Stimulated activated CD4-positive, alpha-beta T cell treated with anti-CD3 and anti-CD28 coated beads, TNF-alpha, amount 100 ng/mL, for 24 hours (primary cell): Measurements from ENCODE around the gene CAMKK2.
A peak's percentile ranks its signal among the peaks of the same experiment; 100 is the strongest.
"Not testable (repeated sequence)": the region's sequence is repeated elsewhere in the genome, so short reads cannot be mapped to it uniquely, and the experiment has no call there.

Source experiments
- DNase-seq, 3 experiments: peaks; one replicate each; pipeline ENCODE4 v3.0.0-alpha.2; 2020; ENCODE audit warnings: low read depth in 3 of 3

The CAMKK2 gene

GRCh38 chr12:121224591-121224990 lies 71.9 kb downstream of the CAMKK2 start:
- no peak for DNase-seq

GRCh38 chr12:121223292-121224285 lies 72.9 kb downstream of the CAMKK2 start:
- DNase-seq = peak in 1 of 3 experiments; percentile 35

DNA sequence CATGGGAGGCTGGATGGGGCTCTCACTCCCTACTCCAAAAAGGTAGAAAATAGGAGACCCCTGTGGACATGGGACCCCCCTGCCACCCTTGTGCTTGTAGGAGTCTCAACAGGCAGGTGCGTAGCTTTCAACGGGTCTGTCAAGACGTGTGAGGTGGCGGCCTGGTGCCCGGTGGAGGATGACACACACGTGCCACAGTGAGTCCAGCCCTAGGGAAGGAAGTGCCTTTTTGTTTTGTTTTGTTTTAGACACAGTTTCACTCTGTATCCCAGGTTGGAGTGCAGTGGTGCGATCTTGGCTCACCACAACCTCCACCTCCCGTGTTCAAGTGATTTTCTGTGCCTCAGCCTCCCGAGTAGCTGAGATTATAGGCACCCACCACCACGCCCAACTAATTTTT lies 73.7 kb downstream of the CAMKK2 start:
- no peak for DNase-seq

DNA sequence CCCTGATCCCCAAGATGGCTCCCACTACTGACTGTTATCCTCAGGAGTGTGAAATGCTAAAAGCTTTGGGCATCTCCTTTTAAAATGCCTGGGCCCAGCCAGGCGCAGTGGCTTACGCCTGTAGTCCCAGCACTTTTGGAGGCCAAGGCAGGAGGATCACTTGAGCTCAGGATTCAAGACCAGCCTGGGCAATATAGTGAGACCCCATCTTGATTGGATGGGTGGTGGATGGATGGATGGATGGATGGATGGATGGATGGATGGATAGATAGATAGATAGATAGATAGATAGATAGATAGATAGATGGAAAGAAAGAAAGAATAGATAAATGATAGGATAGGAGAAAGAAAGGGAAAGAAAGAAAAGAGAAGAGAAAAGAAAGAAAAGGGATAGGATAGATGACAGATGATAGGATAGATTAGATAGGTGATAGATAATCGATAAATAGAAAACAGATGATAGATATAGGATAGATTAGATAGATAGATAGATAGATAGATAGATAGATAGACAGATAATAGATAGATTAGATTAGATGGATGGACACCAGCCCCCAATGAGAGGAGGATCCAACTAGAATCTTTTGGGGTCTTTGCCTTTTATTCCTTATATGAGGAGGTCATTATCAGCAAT lies 77.0 kb downstream of the CAMKK2 start:
- no peak for DNase-seq

DNA sequence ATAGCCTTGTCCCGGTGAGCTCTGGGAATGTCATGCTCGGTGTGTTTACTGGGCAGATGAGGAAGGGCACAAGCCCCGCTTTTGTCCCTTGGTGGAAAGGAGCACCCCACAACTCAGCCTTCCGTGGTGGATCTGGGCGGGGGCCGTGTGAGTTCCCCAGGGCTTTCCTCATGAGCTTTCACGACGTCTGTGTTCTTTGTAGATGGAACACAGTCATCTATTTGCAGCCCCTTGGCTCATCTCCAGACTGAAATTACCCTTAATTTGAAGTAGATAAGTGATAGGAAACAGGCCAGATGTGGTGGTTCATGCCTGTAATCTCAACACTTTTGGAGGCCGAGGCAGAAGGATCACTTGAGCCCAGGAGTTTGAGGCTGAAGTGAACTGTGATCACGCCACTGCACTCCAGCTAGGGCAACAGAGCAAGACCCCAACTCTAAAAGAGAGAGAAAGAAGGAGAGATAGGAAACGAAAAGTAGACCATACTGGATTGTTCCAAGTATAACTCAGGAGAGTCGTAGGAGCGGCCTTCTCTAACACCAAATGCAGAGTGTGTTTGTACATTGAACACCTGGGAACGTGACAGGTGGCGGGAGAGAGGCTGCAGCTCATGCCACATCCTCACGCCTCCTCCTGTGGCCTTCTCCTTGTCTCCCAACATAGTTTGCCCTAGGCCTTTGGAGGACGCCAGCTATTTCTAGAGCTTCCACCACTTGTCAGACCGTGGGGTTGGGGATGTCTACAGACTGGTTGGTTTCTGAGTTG lies 77.7 kb downstream of the CAMKK2 start:
- DNase-seq = no peak

DNA sequence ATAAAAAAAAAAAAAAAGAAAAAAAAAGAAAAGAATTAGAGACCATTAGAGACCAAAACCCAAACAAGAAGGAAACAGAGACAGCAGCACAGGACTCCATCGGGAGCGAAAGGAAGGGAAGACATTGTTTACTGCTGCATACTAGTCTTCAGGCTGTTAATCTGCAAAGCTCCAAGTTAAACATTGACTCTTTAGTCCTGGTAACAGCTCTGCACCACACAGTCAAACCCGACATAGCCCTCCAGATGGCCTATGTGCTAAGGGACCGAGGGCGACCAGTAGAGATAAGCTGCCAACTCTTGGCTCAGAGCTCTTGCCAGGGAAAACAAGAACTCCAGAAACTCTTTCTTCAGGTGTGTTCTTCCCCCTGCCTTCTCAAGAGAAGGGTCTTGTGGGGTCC lies 78.7 kb downstream of the CAMKK2 start:
- DNase-seq = no peak

GRCh38 chr12:121217063-121217462 lies 79.4 kb downstream of the CAMKK2 start:
- DNase-seq = no peak

- no peak for DNase-seq
Measured at GRCh38 chr12:121216102-121216501, 80.4 kb downstream of the CAMKK2 start.

DNA sequence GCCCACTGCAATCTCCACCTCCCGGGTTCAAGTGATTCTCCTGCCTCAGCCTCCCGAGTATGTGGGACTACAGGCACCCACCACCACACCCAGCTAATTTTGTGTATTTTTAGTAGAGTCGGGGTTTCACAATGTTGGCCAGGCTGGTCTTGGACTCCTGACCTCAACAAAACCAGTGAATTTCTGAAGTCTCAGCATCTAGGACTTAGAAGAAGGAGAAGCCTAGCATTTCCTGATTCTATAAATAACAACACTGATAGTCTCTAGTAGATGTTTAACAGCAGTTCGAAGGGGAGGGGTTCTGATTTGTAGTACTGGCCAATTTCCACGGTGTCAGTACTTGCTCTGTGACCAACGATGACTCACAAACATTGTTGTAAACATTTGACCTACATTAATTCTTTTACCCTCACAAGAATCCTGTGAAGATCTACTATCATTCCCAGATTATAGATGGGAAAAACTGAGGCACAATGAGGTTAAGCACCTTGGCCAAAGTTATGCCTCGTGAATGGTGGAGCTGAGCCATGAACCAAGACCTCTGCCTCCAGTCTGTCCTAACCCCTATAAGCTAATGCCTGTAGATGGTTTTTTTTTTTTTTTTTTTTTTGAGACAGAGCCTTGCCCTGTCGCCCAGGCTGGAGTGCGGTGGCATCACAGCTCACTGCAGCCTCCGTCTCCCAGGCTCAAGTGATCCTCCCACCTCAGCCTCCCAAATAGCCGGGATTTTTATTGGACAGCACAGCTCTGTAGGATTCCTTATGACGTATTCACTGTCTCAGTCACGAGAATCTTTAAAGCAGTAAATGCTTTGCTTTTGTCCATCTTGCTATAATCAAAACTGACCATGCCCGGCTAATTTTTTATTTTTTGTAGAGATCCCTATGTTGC lies 81.4 kb downstream of the CAMKK2 start:
- DNase-seq = no peak

DNA sequence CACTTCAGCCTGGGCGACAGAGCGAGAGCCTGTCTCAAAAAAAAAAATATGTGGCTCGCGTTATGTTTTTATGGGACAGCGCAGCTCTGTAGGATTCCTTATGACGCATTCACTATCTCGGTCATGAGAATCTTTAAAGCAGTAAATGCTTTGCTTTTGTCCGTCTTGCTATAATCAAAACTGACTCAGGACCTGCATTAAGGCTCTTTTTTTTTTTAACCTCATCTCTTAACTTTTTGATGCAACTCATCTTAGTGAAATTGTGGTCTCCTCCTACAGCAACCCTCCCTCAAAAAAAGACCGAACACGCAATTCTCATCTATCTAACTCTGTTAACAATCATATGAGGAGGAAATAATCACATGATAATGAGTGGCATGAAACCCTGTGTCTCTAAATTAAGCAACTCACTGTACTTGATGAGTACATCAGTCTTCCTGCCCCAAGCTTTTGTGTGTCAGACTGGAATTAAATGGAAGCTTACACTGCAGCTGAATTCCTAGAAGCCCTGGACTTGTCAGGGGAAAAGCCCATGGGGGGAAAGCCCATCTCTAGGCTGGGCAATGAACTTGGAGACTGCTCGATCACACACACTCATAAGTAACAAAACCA lies 82.2 kb downstream of the CAMKK2 start:
- peak in 1 of 3 experiments; percentile 34 for DNase-seq

DNA sequence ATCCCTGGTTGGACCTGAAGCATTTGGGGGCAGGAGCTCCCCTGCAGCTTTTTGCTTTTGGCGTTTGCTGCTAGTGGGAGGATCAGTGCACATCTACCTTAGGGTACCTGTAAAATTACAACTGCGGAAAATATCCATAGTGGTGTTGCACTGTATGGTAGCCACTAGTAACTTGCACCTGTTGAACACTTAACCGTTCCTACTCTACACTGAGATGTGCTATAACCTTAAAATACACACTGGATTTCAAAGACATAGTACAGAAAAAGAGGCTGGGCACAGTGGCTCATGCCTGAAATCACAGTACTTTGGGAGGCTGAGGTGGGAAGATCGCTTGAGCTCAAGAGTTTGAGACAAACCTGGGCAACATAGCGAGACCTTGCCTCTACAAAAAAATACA lies 83.6 kb downstream of the CAMKK2 start:
- no peak for DNase-seq

- DNase-seq = peak; percentile 61 to 89 (median 70)
Measured at GRCh38 chr12:121209624-121210572, 86.6 kb downstream of the CAMKK2 start, which contains the start of gene P2RX4. P2RX4 (plus strand) TSS chr12:121210129; CDS start chr12:121210165, 36 bp downstream.

DNA sequence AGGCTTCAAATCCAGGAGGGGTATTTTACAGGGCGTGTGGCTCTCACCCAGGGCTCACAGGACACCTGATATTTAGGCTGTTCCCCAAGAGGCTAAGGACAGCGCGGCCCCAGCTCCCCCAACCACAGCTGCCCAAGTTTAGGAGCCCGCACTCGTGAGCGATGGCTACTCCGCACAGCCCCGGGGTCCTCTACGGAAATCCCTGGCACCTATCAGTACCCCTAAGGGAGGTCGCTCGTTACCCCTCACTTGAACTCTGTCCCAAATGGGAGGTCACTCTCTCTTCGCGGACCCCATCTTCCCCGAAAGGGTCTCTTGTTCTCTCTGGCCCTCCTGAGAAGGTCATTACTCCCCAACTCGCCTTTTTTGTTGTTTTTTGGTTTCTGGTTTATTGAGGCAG lies 87.3 kb downstream of the CAMKK2 start:
- DNase-seq = no peak

DNA sequence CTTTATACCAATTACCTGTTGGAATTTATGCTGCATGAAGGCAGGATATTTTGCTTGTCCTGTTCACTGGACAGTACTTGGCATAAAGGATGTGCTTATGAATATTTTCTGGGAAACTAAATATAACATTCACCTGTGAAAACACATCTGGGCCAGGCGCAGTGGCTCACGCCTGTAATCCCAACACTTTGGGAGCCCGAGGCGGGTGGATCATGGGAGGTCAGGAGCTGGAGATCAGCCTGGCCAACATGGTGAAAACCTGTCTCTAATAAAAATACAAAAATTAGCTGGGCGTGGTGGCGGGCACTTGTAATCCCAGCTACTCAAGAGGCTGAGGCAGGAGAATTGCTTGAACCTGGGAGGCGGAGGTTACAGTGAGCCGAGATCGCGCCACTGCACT lies 87.9 kb downstream of the CAMKK2 start:
- DNase-seq = not testable (repeated sequence)

DNA sequence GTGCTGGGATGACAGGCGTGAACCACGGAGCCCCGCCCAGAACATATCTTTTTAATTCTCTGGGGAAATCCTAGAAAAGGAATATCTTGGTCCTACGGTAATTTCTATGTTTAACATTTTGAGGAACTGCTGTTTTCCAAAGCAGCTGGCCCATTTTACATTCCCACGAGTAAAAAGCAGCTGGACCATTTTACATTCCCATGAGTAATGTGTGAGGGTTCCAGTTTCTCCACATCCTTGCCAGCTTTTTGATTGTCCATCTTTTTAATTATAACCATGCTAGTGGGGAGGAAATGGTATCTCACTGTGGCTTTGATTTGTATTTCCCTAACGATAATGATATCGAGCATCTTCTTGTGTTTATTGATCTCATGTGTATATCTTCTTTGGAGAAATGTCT lies 91.0 kb downstream of the CAMKK2 start:
- no peak for DNase-seq

GRCh38 chr12:121203482-121203881 lies 93.0 kb downstream of the CAMKK2 start:
- DNase-seq = no peak

- no peak for DNase-seq
Measured at GRCh38 chr12:121202407-121203355, 93.8 kb downstream of the CAMKK2 start.

- DNase-seq = not testable (repeated sequence)
Measured at GRCh38 chr12:121201140-121201539, 95.4 kb downstream of the CAMKK2 start.
